SHP77 (cell line): ENCODE results near the gene TAS2R16.
"Not testable (repeated sequence)": the region's sequence is repeated elsewhere in the genome, so short reads cannot be mapped to it uniquely, and the experiment has no call there.

Experiments
- DNase-seq, 2 experiments: peaks; one replicate each; lab custom pipeline; 2025; lab: John Stamatoyannopoulos, UW

The TAS2R16 gene

DNA sequence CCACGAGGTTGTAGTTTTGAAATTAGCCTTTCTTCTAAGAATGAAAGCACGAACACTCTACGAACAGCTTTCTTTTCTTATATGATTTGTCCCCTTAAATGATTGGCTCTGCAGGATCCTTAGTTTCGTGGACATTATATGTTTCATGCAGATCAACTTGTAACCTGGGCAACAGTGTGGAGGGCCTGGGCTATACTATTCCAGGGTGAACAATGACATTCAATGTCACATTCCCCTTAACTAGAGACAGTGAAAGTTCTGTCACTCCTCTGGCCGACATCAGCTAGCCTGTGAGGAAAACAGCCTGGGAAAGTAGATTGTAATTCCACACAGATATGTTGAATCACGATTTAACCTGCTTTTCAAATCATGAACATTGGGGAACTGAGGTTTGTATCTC, 23.4 kb downstream of the TAS2R16 start:
- DNase-seq = no peak

GRCh38 chr7:122970740-122971725, 24.5 kb downstream of the TAS2R16 start:
- no peak for DNase-seq

DNA sequence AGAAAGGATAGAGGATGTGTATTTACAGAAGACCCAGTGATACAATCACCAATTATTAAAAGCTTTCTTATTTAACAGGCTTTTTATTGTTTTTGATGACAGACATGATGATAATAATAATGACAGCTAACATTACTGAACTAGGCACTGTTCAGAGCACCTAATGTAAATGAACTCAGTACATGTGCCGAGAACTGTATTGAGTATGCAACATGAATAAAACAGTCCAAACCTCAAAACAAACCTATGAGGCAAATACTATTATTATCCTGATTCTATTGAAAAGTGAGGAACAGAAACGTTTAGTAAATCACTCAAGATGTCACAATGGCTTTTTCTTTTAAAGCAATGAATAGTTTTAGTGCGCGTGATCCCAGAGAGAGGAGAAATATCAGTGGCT, 27.1 kb downstream of the TAS2R16 start:
- DNase-seq = no peak

GRCh38 chr7:122965306-122965705, 30.2 kb downstream of the TAS2R16 start:
- DNase-seq = no peak

DNA sequence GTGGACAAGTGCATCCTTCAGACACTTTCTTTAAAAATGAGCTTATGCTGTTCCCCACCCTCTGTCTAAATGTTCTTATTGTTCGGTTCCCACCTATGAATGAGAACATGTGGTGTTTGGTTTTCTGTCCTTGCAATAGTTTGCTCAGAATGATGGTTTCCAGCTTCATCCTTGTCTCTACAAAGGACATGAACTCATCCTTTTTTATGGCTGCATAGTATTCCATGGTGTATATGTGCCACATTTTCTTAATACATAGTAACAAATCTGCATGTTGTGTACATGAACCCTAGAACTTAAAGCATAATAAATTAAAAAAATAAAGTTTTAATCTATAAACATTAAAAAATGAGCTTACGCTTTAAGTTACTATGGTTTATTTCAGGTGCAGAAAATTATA, 41.8 kb downstream of the TAS2R16 start:
- not testable (repeated sequence) for DNase-seq

DNA sequence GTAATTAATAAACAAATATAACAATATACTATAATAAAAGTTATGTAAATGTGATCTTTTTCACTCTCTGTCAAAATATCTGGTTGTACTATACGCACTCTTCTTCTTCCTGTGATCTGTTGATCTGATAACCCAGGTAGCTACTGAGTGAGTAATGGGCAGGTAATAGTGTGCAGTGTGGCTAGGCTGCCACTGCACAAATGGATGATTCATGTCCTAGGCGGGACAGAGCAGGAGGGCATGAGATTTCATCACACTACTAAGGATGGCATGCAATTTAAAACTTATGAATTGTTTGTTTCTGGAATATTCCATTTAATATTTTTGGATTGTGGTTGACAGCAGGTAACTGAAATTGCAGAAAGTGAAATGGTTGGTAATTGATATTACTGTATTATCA, 44.5 kb downstream of the TAS2R16 start:
- DNase-seq = no peak

GRCh38 chr7:122949186-122949585, 46.3 kb downstream of the TAS2R16 start:
- no peak for DNase-seq
